Neural progenitor cell (in vitro differentiated cells): ENCODE measurements around the gene GABARAPL1.

Experiments used
- CTCF ChIP-seq: fragments of 200-600 bp; sonication (generic); IDR thresholded peaks from 2 replicates; pipeline ENCODE4 v1.5.1; 2017; ENCODE audit warnings: antibody characterized with exemption, mild to moderate bottlenecking
- EZH2 ChIP-seq: fragments of 200-600 bp; sonication (generic); IDR thresholded peaks from 2 replicates; pipeline ENCODE4 v1.6.1; 2017; ENCODE audit warnings: antibody characterized with exemption, mild to moderate bottlenecking, moderate library complexity
- EZH2phosphoT487 ChIP-seq: fragments of 200-600 bp; sonication (generic); IDR thresholded peaks from 2 replicates; pipeline ENCODE4 v1.6.1; 2017; ENCODE audit warnings: antibody characterized with exemption

DNA sequence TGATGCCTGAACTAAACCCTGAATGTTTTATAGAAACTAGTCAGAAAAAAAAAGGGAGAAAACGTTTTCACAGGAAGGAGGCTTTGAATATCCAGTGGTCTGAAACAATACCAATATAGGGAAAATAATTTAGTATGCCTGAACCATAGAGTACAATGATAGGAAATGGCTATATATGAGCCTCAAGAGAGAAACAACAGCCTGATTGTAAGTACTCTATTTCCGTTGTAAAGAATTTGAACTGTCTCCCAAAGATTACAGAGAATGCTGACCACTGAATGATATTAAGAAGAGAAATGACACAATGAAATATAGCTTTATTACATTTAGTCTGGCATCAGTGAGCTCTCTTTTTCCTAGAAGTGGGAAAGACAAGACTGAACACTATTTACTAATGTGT, 5.5 kb upstream of the GABARAPL1 start:
- TF ChIP-seq CTCF = no peak
- no peak for TF ChIP-seq EZH2phosphoT487
- TF ChIP-seq EZH2 = no peak
